Right atrium auricular region (tissue), 2 donors: ENCODE data around the gene C1orf105. TPM values are rescaled to one million over a fixed set of nuclear protein-coding genes. Genes with fewer than 3 reads are reported as not detected.

ENCODE experiments used
- DNase-seq: peaks from one replicate; pipeline ENCODE4 v3.0.0-alpha.2; 2019; ENCODE audit warnings: low spot score
- H3K27ac ChIP-seq, 2 donors: fragments of 200-600 bp; sonication (generic); 1 replicate in 1 of 2; 2 replicates in 1 of 2; pipeline ENCODE4 v1.5.1; 2016 to 2019
- H3K27me3 ChIP-seq, 2 donors: fragments of 200-600 bp; sonication (generic); one replicate each; pipeline versions ENCODE4 v1.5.1 to v1.6.0; 2017 to 2019
- H3K36me3 ChIP-seq: fragments of 200-600 bp; sonication (generic); one replicate; pipeline ENCODE4 v1.5.1; 2016
- H3K4me1 ChIP-seq, 2 donors: fragments of 200-600 bp; sonication (generic); one replicate each; pipeline versions ENCODE4 v1.5.1 to v1.6.0; 2017 to 2019
- H3K4me3 ChIP-seq, 2 donors: fragments of 200-600 bp; sonication (generic); 1 replicate in 1 of 2; 2 replicates in 1 of 2; pipeline ENCODE4 v1.5.1; 2017 to 2019; ENCODE audit warnings: mild to moderate bottlenecking in 1 of 2, moderate library complexity in 1 of 2
- H3K9me3 ChIP-seq, 2 donors: fragments of 200-600 bp; sonication (generic); one replicate each; pipeline ENCODE4 v1.5.1; 2019
- total RNA-seq, 2 donors: library from RNA; depleted of rRNA; stranded (reverse); fragments of >200 nt; gene quantifications; one replicate each; pipeline ENCODE4 v1.1.0, GENCODE V29; 2016
- TF ChIP-seq, protein P1 (sequence below), 2 donors: fragments of 200-600 bp; sonication (generic); IDR thresholded peaks; one replicate each; pipeline ENCODE4 v1.5.1; 2019; ENCODE audit warnings: antibody characterized with exemption in 2 of 2

Gene C1orf105
- total RNA-seq, 2 donors from 2014 or later = 3.3 to 18.0 TPM

DNA sequence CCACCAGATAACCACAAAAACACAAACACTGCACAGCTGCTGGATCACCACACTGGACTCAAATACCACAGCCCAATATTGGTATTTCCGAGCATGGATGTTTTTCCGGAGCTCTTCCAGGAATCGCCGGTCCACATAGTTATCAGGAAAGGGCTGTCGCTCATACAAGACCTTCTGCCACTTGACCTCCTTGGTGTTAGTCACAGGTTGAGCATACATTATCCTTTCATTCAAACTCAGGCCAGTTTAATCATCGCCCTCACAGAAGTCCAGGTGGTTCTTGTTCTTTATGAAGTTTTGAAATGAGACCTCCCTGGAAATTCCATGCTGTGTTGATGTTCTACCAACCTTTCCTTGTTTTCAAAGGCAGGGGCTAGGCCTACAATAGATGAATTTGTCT is 21.9 kb downstream of the C1orf105 start:
- TF ChIP-seq, protein P1, sequence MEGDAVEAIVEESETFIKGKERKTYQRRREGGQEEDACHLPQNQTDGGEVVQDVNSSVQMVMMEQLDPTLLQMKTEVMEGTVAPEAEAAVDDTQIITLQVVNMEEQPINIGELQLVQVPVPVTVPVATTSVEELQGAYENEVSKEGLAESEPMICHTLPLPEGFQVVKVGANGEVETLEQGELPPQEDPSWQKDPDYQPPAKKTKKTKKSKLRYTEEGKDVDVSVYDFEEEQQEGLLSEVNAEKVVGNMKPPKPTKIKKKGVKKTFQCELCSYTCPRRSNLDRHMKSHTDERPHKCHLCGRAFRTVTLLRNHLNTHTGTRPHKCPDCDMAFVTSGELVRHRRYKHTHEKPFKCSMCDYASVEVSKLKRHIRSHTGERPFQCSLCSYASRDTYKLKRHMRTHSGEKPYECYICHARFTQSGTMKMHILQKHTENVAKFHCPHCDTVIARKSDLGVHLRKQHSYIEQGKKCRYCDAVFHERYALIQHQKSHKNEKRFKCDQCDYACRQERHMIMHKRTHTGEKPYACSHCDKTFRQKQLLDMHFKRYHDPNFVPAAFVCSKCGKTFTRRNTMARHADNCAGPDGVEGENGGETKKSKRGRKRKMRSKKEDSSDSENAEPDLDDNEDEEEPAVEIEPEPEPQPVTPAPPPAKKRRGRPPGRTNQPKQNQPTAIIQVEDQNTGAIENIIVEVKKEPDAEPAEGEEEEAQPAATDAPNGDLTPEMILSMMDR (IDR thresholded peaks at IDR 0.05) = no peak

DNA sequence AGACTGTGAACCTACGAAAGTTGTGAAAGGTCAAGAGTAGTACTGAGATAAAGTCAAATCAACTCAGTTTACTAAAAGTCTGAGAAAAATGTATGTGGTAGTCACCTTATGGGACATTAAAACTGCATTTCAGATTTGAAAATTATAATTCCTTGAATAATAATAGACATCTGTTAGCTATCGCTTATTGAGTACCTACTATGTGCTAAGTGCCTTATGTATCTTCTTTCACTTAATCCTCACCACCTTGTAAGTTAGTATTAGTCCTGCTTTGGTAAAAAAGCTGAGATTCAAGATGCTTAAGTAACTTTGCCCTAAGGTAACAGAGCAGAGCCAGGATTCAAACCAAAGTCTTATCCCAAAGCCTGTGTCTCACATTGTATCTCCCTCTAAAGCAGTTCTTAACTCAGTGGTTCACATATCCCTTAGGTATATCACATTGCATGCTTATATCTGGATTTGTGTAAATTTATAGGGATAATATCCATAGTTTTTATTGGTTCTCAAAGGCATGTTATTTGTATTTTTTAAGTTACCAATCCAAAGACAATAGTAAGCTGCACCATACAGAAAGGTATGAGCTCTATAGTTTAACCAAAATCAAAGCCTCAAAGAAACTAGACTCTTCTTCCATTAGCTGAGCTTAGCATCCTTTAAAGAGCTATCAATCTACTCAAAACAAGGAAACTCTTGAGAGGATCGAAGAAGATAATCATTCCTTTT is 22.5 kb downstream of the C1orf105 start:
- TF ChIP-seq, protein P1 (IDR thresholded peaks at IDR 0.05) = no peak
- Histone ChIP-seq H3K4me3 (peak overlapping the region; percentile 75 to 98), H3K9me3 (no peaks in the 10 kb centered on the region), H3K36me3 (no peaks in the 10 kb centered on the region), H3K27me3 (no peaks in the 10 kb centered on the region), H3K4me1 (peaks cover 0 to 16% of the 10 kb centered on the region in 2 donors), H3K27ac (peak overlapping the region; percentile 76 to 84)
- no peak for DNase-seq

More for the DNA sequence above, 21.9 kb downstream of the C1orf105 start:
- Histone ChIP-seq H3K27ac (no peak overlapping the region), H3K4me1 (peaks cover 0 to 16% of the 10 kb centered on the region in 2 donors), H3K36me3 (no peaks in the 10 kb centered on the region), H3K4me3 (no peak overlapping the region), H3K9me3 (no peaks in the 10 kb centered on the region), H3K27me3 (no peaks in the 10 kb centered on the region)
- no peak for DNase-seq

DNA sequence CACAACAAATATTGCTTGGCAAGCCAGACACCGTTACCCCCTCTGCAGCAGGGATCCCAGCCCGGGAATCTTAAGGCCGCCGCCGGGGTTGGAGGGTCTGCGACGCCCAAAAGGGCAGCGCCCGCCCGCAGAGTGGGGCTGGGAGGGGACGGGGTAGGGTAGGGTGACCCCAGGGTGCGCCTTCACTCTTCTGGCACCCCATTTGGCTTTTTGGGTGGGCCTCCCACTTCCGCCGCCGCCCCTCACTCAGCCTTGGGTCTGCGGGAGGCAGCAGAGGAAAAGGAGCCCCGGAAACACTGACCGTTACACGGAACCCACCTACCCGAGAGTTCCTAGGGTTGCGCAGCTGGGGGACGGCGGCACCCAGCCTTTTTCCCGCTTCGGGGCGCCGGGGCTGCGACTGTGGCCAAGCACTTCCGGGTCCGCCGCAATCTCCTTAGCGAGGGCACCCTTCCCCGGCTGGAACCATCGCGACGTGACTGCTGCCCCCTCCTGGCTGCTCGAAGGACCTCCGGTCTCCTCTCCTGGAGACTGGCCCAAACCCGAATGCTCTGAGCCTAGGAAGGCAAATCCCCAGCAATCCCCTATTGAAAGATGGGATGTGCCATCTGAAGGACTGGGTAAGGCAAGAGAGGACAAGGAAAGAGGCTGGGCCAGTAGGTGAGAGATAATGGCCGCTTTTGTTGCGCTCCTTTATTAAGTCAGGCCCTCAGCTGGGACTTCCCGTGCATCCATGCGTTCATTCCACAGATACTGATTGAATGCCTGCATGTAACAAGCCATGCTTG is 23.4 kb downstream of the C1orf105 start, which contains the start of gene PIGC:
TSS of gene PIGC (minus strand) at position 404 of the 788 bp plus-strand sequence. CDS start 1,447 bp downstream, outside the sequence.
- Histone ChIP-seq H3K9me3 (no peaks in the 10 kb centered on the region), H3K36me3 (no peaks in the 10 kb centered on the region), H3K27me3 (no peaks in the 10 kb centered on the region), H3K4me3 (peak within 1 kb of the TSS; percentile 75 to 98), H3K4me1 (peaks cover 0 to 16% of the 10 kb centered on the region in 2 donors), H3K27ac (peak within 1 kb of the TSS; percentile 76 to 84)
- DNase-seq = peak; percentile 92
- TF ChIP-seq, protein P1 (IDR thresholded peaks at IDR 0.05) = peak; percentile 76 to 94

DNA sequence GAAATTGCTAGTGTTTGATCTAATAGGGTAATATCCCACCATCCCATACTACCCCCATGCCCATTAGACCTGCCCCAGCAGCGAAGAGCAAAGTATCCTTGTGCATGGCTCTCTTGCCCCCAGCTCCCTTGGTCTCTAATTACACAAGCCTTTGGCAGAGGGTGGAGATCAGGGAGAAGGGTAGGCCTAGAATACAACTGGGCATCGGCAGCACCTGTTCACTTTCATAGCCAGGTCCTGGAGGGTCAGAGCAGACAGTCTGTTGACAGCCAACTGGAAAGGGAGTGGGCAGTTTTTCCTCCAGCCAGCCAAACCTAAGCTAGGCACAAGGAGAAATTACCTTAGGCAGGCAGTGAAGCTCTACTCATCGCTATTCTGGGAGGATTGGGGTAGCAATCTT is 26.1 kb downstream of the C1orf105 start:
- no peak overlapping the region for H3K27ac ChIP-seq

DNA sequence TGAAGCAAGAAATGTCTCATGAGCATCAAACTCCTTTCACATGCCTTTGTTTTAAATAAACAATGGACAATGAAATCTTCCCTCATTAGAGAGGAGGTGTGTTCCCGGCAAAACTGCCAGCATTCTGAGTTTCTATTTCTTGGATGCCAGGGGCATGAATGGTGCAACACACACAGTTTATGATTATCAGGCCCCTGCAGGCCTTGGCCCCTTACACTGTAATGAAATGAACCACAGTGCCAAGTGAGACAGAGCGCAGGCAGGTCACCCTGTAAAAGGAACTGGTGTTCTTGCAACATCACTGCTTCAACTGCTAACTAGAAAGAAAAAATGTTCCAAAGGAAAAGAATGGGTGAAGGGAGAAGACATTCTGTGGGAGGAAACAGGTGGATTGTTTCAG is 27.2 kb downstream of the C1orf105 start:
- TF ChIP-seq, protein P1 (IDR thresholded peaks at IDR 0.05) = no peak
- no peak for DNase-seq
- Histone ChIP-seq H3K36me3 (no peaks in the 10 kb centered on the region), H3K4me1 (peaks cover 0 to 25% of the 10 kb centered on the region in 2 donors), H3K27ac (no peak overlapping the region), H3K9me3 (no peaks in the 10 kb centered on the region), H3K27me3 (no peaks in the 10 kb centered on the region), H3K4me3 (no peak overlapping the region)

More for the DNA sequence above, 26.1 kb downstream of the C1orf105 start:
- H3K4me1 ChIP-seq = peaks cover 0 to 23% of the 10 kb centered on the region in 2 donors
- TF ChIP-seq, protein P1 (IDR thresholded peaks at IDR 0.05) = no peak
- DNase-seq = no peak
- no peaks in the 10 kb centered on the region for H3K36me3 ChIP-seq
- H3K4me3 ChIP-seq = no peak overlapping the region
- no peaks in the 10 kb centered on the region for H3K27me3 ChIP-seq
- no peaks in the 10 kb centered on the region for H3K9me3 ChIP-seq
